WI38 (cell line): ENCODE data around the gene PTPN2.

Experiments
- H3K4me3 ChIP-seq: 2 replicates; pipeline ENCODE4 v1.5.1; 2011; ENCODE audit warnings: low read depth, mild to moderate bottlenecking, control low read depth, low read length
- CTCF ChIP-seq: IDR thresholded peaks from 2 replicates; pipeline ENCODE4 v1.5.1; 2012; ENCODE audit warnings: low read depth, mild to moderate bottlenecking, control low read depth, low read length

PTPN2 gene

GRCh38 chr18:12803069-12803936, 80.7 kb downstream of the PTPN2 start:
- no peak overlapping the region for H3K4me3 ChIP-seq
- no peak for TF ChIP-seq CTCF

- no peak overlapping the region for H3K4me3 ChIP-seq
- TF ChIP-seq CTCF: no peak
These were observed 81.5 kb downstream of the PTPN2 start for GRCh38 chr18:12802538-12802937.

- no peak for TF ChIP-seq CTCF
- no peak overlapping the region for H3K4me3 ChIP-seq
These were observed 87.6 kb downstream of the PTPN2 start for GRCh38 chr18:12796448-12796847.

GRCh38 chr18:12791610-12792009, 92.4 kb downstream of the PTPN2 start:
- no peak for TF ChIP-seq CTCF
- H3K4me3 ChIP-seq: no peak overlapping the region

GRCh38 chr18:12786669-12787068, 97.4 kb downstream of the PTPN2 start:
- no peak for TF ChIP-seq CTCF
- H3K4me3 ChIP-seq: no peak overlapping the region

GRCh38 chr18:12783524-12783923, 100.5 kb downstream of the PTPN2 start:
- H3K4me3 ChIP-seq: no peak overlapping the region
- no peak for TF ChIP-seq CTCF

GRCh38 chr18:12782521-12782920, 101.5 kb downstream of the PTPN2 start:
- no peak for TF ChIP-seq CTCF
- no peak overlapping the region for H3K4me3 ChIP-seq
